Measurements from ENCODE around the gene ERVFRD-1.

The ERVFRD-1 gene

GRCh38 chr6:11056871-11057270 lies 54.7 kb downstream of the ERVFRD-1 start:
- TF ChIP-seq CTCF (IDR thresholded peaks at IDR 0.05; ENCODE audit: extremely low read depth, insufficient read depth, missing control alignments): no peak
- in situ Hi-C loops (cut with MboI; ENCODE audit: low pct_unique_long_range_greater_than_20kb, low sequenced_read_pairs, unreplicated experiment): no loop called here
- DNase-seq (ENCODE audit: low spot score): no peak

- in situ Hi-C loops (cut with MboI; ENCODE audit: low pct_unique_long_range_greater_than_20kb, low sequenced_read_pairs, unreplicated experiment): no loop called here
- no peak for DNase-seq (ENCODE audit: low spot score)
- no peak for TF ChIP-seq CTCF (IDR thresholded peaks at IDR 0.05; ENCODE audit: extremely low read depth, insufficient read depth, missing control alignments)
Measured at GRCh38 chr6:11055127-11055627, 56.3 kb downstream of the ERVFRD-1 start.

GRCh38 chr6:11054722-11055121 lies 56.8 kb downstream of the ERVFRD-1 start:
- DNase-seq (ENCODE audit: low spot score): no peak
- TF ChIP-seq CTCF (IDR thresholded peaks at IDR 0.05; ENCODE audit: extremely low read depth, insufficient read depth, missing control alignments): no peak
- in situ Hi-C loops (cut with MboI; ENCODE audit: low pct_unique_long_range_greater_than_20kb, low sequenced_read_pairs, unreplicated experiment): no loop called here

GRCh38 chr6:11053307-11053706 lies 58.2 kb downstream of the ERVFRD-1 start:
- no peak for DNase-seq (ENCODE audit: low spot score)
- no peak for TF ChIP-seq CTCF (IDR thresholded peaks at IDR 0.05; ENCODE audit: extremely low read depth, insufficient read depth, missing control alignments)
- in situ Hi-C loops (cut with MboI; ENCODE audit: low pct_unique_long_range_greater_than_20kb, low sequenced_read_pairs, unreplicated experiment): no loop called here

Measured in GM13977 (cell line).